NCI-H345 treated with DMSO at 0.1 percent for 48 hours (cell line): ENCODE results near the gene BFAR.
"Not testable (repeated sequence)": the region's sequence is repeated elsewhere in the genome, so short reads cannot be mapped to it uniquely, and the experiment has no call there.

ENCODE experiments used
- DNase-seq: peaks from one replicate; lab custom pipeline; 2025; ENCODE audit not compliant: unreplicated experiment; lab: John Stamatoyannopoulos, UW

The BFAR gene

GRCh38 chr16:14635395-14636165 is 2.8 kb downstream of the BFAR start:
- no peak for DNase-seq

DNA sequence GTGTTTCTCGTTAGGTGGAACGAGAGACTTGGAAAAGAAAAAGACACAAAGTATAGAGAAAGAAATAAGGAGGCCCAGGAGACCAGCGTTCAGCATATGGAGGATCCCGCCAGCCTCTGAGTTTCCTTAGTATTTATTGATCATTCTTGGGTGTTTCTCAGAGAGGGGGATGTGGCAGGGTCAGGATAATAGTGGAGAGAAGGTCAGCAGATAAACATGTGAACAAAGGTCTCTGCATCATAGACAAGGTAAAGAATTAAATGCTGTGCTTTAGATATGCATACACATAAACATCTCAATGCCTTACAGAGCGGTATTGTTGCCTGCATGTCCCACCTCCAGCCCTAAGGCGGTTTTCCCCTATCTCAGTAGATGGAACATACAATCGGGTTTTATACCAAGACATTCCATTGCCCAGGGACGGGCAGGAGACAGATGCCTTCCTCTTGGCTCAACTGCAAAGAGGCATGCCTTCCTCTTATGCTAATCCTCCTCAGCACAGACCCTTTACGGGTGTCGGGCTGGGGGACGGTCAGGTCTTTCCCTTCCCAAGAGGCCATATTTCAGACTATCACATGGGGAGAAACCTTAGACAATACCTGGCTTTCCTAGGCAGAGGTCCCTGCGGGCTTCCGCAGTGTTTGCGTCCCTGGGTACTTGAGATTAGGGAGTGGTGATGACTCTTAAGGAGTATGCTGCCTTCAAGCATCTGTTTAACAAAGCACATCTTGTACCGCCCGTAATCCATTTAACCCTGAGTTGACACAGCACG is 3.6 kb downstream of the BFAR start:
- not testable (repeated sequence) for DNase-seq

DNA sequence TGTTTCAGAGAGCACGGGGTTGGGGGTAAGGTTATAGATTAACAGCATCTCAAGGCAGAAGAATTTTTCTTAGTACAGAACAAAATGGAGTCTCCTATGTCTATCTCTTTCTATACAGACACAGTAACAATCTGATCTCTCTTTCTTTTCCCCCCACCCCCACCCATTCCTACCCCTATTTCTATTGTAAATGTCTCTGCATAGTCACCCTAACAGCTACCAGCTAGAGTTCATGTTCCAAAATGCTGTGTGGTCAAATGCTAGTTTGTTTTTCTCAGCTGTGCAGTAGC is 4.1 kb downstream of the BFAR start:
- DNase-seq, result not testable (repeated sequence)

GRCh38 chr16:14640538-14640937 is 7.8 kb downstream of the BFAR start:
- DNase-seq, result no peak

DNA sequence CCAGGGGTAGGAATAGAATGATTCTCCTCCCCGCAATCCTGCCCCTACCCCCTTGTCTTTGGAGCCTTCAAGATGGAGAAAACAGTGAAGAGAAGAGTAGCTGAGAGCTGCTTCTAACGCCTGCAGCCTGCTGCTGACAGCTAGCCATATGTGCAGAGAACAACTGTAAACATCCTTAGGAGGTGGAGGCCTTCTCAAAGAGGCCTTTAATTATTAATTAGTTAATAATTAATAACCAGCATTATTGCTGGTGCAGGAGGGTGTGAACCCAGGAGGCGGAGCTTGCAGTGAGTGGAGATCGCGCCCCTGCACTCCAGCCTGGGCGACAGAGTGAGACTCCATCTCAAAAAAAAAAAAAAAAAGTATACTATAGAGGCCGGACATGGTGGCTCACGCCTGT is 8.5 kb downstream of the BFAR start:
- DNase-seq, result no peak

GRCh38 chr16:14641926-14642325 is 9.2 kb downstream of the BFAR start:
- DNase-seq, result no peak

GRCh38 chr16:14649816-14650215 is 17.1 kb downstream of the BFAR start:
- DNase-seq, result no peak

GRCh38 chr16:14650629-14651028 is 17.9 kb downstream of the BFAR start:
- no peak for DNase-seq

GRCh38 chr16:14652726-14653125 is 20.0 kb downstream of the BFAR start:
- DNase-seq, result no peak

DNA sequence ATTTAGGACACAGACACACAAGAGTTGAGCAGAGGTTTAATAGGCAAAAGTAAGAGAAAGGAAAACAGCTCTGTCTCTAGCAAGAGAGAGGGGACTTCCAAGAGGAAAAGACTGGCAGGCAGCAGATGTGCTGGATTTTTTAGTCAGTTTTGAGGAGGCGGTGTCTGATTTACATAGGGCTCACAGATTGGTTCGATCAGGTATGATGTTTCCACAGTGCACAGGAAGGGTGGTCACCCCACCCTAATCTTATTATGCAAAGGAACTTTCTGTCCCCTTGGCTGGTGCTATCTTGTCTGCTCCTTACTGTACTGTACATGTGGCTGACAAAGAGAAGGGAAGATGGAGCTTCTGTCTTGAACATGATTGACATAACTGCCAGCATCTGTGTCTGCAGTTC is 25.3 kb downstream of the BFAR start:
- no peak for DNase-seq

- DNase-seq, result no peak
Observed at GRCh38 chr16:14667347-14668266, 34.9 kb downstream of the BFAR start.

- no peak for DNase-seq
Observed at GRCh38 chr16:14668556-14669223, 35.9 kb downstream of the BFAR start.

DNA sequence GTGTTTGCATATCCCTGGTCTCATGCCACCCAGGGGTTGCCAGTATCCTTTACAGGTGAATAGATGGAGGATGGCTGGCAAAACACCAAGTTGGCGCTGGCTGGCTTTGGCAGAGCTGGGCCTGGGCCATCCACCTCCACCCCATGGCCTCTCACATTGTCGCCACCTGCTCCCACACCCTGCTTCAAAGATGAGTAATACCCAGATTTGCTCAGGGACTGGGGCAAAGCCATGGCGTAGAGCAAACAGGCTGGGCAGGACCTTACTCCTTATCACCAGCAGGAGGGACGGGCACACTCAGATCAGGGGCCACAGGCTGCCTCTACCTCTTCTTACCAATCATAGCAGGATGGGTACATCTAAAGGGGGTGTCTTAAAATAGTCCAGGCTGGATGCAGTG is 37.0 kb downstream of the BFAR start:
- DNase-seq, result no peak

DNA sequence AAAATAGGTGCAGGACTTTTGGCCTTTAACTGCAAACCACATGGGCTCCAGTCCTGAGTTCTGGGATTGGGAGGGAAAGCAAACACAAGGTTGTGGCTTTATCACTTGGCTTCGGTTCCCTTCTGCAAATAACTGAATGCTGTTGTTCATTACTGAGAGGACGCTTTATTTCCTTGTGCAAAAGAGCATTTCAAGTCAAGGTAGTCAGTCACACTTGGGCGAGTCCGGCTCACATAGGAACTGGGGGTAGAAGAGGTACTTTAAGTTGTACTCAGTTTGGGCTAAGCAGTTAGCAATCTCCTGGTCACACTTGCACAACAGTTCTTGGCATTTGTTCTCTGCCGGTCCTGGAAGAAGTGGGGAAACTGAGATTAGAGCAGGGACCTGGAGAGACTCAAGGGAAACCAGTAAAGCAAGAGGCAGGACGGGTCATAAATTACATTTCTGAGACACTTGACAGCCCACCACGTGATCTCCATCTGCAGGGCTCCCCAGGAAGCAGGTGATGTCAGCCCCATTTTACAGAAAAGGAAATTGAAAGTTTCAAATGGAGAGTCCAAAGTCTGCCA is 39.7 kb downstream of the BFAR start:
- no peak for DNase-seq

DNA sequence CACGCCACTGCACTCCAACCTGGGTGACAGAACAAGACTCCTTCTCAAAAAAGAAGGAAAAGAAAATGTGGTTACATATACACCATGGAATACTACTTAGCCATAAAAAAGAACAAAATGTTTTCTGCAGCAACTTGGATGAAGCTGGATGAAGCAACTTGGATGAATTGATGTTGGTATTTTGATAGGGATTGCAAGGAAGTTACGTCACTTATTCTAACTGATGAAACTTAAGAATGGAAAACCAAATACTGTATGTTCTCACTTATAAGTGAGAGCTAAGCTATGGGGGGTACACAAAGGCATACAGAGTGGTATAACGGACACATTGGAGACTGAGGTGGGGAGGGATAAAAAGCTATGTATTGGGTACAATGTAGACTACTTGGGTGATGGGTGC is 43.9 kb downstream of the BFAR start:
- DNase-seq, result no peak

GRCh38 chr16:14677627-14678026 is 44.9 kb downstream of the BFAR start:
- DNase-seq, result no peak

DNA sequence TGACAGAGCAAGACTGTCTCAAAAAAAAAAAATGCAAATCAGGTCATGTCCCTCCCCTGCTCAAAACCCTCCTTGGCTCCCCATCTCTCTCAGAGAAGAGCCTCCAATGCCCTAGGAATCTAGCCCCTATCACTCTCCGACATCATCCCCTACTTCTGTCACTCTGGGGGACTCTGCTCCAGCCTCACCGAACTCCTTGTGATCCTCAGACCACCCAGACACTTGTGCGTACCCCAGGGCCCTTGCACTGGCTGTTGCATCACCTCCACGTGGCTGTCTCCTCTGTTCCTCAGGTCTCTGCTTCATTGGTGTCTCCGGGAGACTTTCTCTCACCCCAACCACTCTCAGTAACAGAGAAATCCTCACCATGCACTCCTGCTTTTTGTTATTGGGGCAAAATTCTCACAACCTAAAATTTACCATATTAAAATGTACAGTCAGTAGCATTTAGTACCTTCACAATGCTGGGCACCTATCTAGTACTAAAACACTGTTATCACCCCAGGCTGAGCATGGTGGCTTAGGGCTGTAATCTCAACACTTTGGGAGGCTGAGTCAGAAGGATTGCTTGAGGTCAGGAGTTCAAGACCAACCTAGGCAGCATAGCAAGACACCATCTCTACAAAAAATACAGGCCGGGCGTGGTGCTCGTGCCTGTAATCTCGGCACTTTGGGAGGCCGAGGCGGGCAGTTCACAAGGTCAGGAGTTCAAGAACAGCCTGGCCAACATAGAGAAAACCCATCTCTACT is 46.2 kb downstream of the BFAR start:
- DNase-seq, result no peak

DNA sequence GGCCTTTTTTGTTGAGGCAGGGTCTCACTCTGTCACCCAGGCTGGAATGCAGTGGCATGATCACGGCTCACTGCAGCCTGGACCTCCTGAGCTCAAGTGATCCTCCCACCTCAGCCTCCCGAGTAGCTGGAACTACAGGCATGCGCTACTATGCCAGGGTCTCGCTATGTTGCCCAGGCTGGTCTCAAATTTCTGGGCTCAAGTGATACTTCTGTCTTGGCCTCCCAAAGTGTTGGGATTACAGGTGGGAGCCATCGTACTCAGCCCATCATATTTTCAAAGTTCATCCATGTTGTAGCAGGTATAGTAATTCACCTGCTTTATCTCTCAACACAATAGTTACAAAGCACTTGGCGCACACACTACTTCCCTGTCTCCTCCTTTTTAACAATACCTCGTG is 47.6 kb downstream of the BFAR start:
- not testable (repeated sequence) for DNase-seq

- DNase-seq, result no peak
Observed at GRCh38 chr16:14681115-14681514, 48.4 kb downstream of the BFAR start.

DNA sequence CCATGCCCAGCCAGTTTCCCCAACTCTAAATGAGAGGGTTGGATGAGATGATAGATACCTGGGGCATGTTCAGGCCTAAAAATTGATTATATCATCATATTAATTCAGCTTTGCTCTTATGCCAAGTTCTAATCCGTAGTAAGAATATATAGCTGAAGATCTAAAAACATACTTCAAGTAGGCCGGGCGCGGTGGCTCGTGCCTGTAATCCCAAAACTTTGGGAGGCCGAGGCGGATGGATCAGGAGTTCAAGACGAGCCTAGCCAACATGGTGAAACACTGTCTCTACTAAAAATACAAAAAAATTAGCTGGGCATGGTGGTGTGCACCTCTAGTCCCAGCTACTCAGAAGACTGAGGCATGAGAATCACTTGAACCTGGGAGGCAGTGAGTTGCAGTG is 49.4 kb downstream of the BFAR start:
- DNase-seq, result no peak
